SK-N-SH (cell line): ENCODE measurements around the gene DCTN4. TPM values are rescaled to one million over a fixed set of nuclear protein-coding genes. Genes with fewer than 3 reads are reported as not detected.

ENCODE experiments used
- CTCF ChIA-PET: fragments of 300-600, 350-600 bp; formaldehyde crosslinking; extraction: SDS; loops from one replicate; lab custom pipeline; 2021; lab: Yijun Ruan, JAX
- POLR2A ChIA-PET: fragments of 350-600 bp; sonication (Branson Sonifier 250); formaldehyde crosslinking; extraction: SDS; loops from one replicate; lab custom pipeline; 2020; ENCODE audit warnings: antibody characterized with exemption, inconsistent platforms; lab: Yijun Ruan, JAX
- DNase-seq: peaks from one replicate; pipeline ENCODE4 v3.0.0; 2012
- H2AFZ ChIP-seq: fragments of 200-600 bp; sonication (generic); 2 replicates; pipeline ENCODE4 v1.8.1; 2016; ENCODE audit warnings: antibody characterized with exemption, mild to moderate bottlenecking, low read depth
- H3F3A ChIP-seq: fragments of 200-600 bp; sonication (generic); replicated peaks from 2 replicates; pipeline ENCODE3; 2016; ENCODE audit warnings: antibody characterized with exemption, mild to moderate bottlenecking; ENCODE audit not compliant: insufficient read depth
- H3K27ac ChIP-seq, 2 experiments: fragments of 200-500 bp in 1 of 2; fragments of 200-600 bp in 1 of 2; sonication (Bioruptor generic) in 1 of 2; sonication (generic), shearing (Covaris generic) in 1 of 2; 2 replicates each; pipeline versions ENCODE4 v1.5.1 to v1.6.1; 2014 to 2016; ENCODE audit warnings: low read depth in 2 of 2, inconsistent platforms in 1 of 2, low read length in 1 of 2, mild to moderate bottlenecking in 1 of 2, mixed read lengths in 1 of 2
- H3K27me3 ChIP-seq: fragments of 200-600 bp; sonication (generic), shearing (Covaris generic); 2 replicates; pipeline ENCODE4 v1.6.1; 2016; ENCODE audit warnings: mixed run types; ENCODE audit not compliant: insufficient read depth
- H3K36me3 ChIP-seq, 2 experiments: fragments of 200-500 bp in 1 of 2; fragments of 200-600 bp in 1 of 2; sonication (Bioruptor generic) in 1 of 2; sonication (generic) in 1 of 2; replicated peaks in 1 of 2; 2 replicates each; pipeline versions ENCODE3 to v1.5.1; 2014 to 2016; ENCODE audit warnings: low read length in 1 of 2, mild to moderate bottlenecking in 1 of 2; ENCODE audit not compliant: insufficient read depth in 2 of 2, control insufficient read depth in 1 of 2
- H3K4me1 ChIP-seq, 2 experiments: fragments of 200-500 bp in 1 of 2; fragments of 200-600 bp in 1 of 2; sonication (Bioruptor generic) in 1 of 2; sonication (generic), shearing (Covaris generic) in 1 of 2; 2 replicates each; pipeline versions ENCODE4 v1.5.1 to v1.6.1; 2014 to 2016; ENCODE audit warnings: low read depth in 1 of 2, low read length in 1 of 2, mixed run types in 1 of 2; ENCODE audit not compliant: insufficient read depth in 2 of 2, control insufficient read depth in 1 of 2
- H3K4me2 ChIP-seq: fragments of 200-600 bp; sonication (generic), shearing (Covaris generic); 2 replicates; pipeline ENCODE4 v1.6.1; 2017; ENCODE audit warnings: mixed run types
- H3K4me3 ChIP-seq, 2 experiments: fragments of 200-500 bp in 1 of 2; fragments of 200-600 bp in 1 of 2; sonication (Bioruptor generic) in 1 of 2; sonication (generic), shearing (Covaris generic) in 1 of 2; 2 replicates each; pipeline versions ENCODE4 v1.5.1 to v1.8.1; 2014 to 2016; ENCODE audit warnings: low read depth in 2 of 2, inconsistent platforms in 1 of 2, low read length in 1 of 2, mild to moderate bottlenecking in 1 of 2, mixed read lengths in 1 of 2, moderate library complexity in 1 of 2
- H3K79me2 ChIP-seq: fragments of 200-600 bp; sonication (generic); 2 replicates; pipeline ENCODE4 v1.8.1; 2017; ENCODE audit warnings: mild to moderate bottlenecking; ENCODE audit not compliant: insufficient read depth
- H3K9ac ChIP-seq: fragments of 200-600 bp; sonication (generic); 2 replicates; pipeline ENCODE4 v1.6.1; 2017; ENCODE audit warnings: mixed run types
- H3K9me2 ChIP-seq: fragments of 200-600 bp; sonication (generic); 2 replicates; pipeline ENCODE4 v1.6.1; 2017; ENCODE audit warnings: mixed run types
- H3K9me3 ChIP-seq: fragments of 200-600 bp; sonication (generic); 2 replicates; pipeline ENCODE4 v1.6.1; 2017; ENCODE audit warnings: mixed run types, mild to moderate bottlenecking, moderate library complexity
- H4K20me1 ChIP-seq: fragments of 200-600 bp; sonication (generic); 2 replicates; pipeline ENCODE4 v1.6.1; 2017; ENCODE audit warnings: mild to moderate bottlenecking, mixed run types; ENCODE audit not compliant: insufficient read depth
- CHD2 ChIP-seq: fragments of 150-350 bp; IDR thresholded peaks from 2 replicates; pipeline ENCODE4 v1.6.1; 2018; ENCODE audit warnings: low read length; ENCODE audit not compliant: partially characterized antibody
- EP300 ChIP-seq, 2 experiments: IDR thresholded peaks; 2 replicates each; pipeline versions ENCODE4 v1.4.0 to v1.6.1; 2012; ENCODE audit warnings: borderline replicate concordance in 1 of 2, low read depth in 1 of 2, low read length in 1 of 2
- FOXJ3 ChIP-seq: sonication (generic); formaldehyde crosslinking; IDR thresholded peaks from 2 replicates; pipeline ENCODE4 v1.5.1; 2020; ENCODE audit warnings: mild to moderate bottlenecking, missing genetic modification reagents
- GATA2 ChIP-seq: sonication (generic); formaldehyde crosslinking; IDR thresholded peaks from 2 replicates; pipeline ENCODE4 v1.5.0; 2020; ENCODE audit warnings: mild to moderate bottlenecking, missing genetic modification reagents
- JUND ChIP-seq: IDR thresholded peaks from 2 replicates; pipeline ENCODE4 v1.4.0; 2012
- NFIC ChIP-seq: IDR thresholded peaks from 2 replicates; pipeline ENCODE4 v1.4.0; 2012; ENCODE audit warnings: borderline replicate concordance
- POLR2AphosphoS5 ChIP-seq: IDR thresholded peaks from 2 replicates; pipeline ENCODE4 v1.6.1; 2012; ENCODE audit warnings: low read depth, low read length
- RAD21 ChIP-seq: IDR thresholded peaks from 2 replicates; pipeline ENCODE4 v1.6.1; 2012; ENCODE audit warnings: mild to moderate bottlenecking, low read length
- RFX5 ChIP-seq: IDR thresholded peaks from 2 replicates; pipeline ENCODE4 v1.6.1; 2012; ENCODE audit warnings: mild to moderate bottlenecking, improper control_type of control experiment, low read length
- SMC3 ChIP-seq: IDR thresholded peaks from 2 replicates; pipeline ENCODE4 v1.6.1; 2012; ENCODE audit warnings: low read depth, low read length, improper control_type of control experiment
- TAF1 ChIP-seq: IDR thresholded peaks from 2 replicates; pipeline ENCODE4 v1.6.1; 2012; ENCODE audit warnings: low read depth, mild to moderate bottlenecking, low read length, moderate library complexity, borderline replicate concordance
- TCF12 ChIP-seq: IDR thresholded peaks from 2 replicates; pipeline ENCODE4 v1.4.0; 2012
- TEAD4 ChIP-seq: IDR thresholded peaks from 2 replicates; pipeline ENCODE4 v1.4.0; 2012; ENCODE audit warnings: mild to moderate bottlenecking, borderline replicate concordance; ENCODE audit not compliant: insufficient read depth
- USF1 ChIP-seq: IDR thresholded peaks from 2 replicates; pipeline ENCODE4 v1.4.0; 2012; ENCODE audit warnings: low read depth, borderline replicate concordance
- ZBTB33 ChIP-seq: IDR thresholded peaks from 2 replicates; pipeline ENCODE4 v1.4.0; 2012; ENCODE audit warnings: low read depth, borderline replicate concordance
- WGBS: methylation state at CpG from one replicate; pipeline ENCODE4 v1.1.6; 2017; ENCODE audit warnings: low lambda C conversion rate; 5-methylcytosine and 5-hydroxymethylcytosine counted together
- polyA plus RNA-seq, 3 experiments: library from polyadenylated mRNA; depleted of rRNA; stranded (reverse); fragments of >200 nt; gene quantifications; 2 replicates each; pipeline ENCODE4 v1.2.3, GENCODE V29; 2012
- TF ChIP-seq, protein P1 (sequence below): IDR thresholded peaks from 2 replicates; pipeline ENCODE4 v1.4.0; 2012; ENCODE audit warnings: low read depth
- TF ChIP-seq, protein P2 (sequence below): IDR thresholded peaks from 2 replicates; pipeline ENCODE4 v1.6.1; 2012; ENCODE audit warnings: mild to moderate bottlenecking, low read depth, low read length, moderate library complexity
- TF ChIP-seq, protein P3 (sequence below): fragments of 150-350 bp; IDR thresholded peaks from 2 replicates; pipeline ENCODE4 v1.6.1; 2016; ENCODE audit warnings: mild to moderate bottlenecking, low read depth, low read length

DCTN4 gene
- polyA plus RNA-seq, 1 of the 3 experiments (the other 2 are of a cell fraction) = 22.8 TPM

DNA sequence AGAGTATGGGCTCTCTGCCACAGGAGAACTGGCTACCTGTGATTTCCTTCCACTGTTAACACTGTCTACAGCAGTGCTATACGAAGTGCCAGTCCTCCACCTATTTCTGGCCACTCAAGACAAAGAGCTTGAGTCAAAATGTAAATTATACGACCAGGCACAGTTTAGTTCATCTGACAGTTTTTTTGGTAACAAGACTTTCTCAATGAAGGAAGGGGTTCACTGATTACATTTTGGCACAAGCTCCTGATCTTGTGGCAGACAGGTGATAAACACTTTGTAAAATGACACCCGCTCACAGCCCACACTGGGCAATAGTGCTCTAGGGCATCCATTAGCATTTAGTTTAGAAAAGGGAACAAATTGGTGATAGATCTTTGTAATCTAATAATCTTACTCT, 66.5 kb downstream of the DCTN4 start (continued):
- TF ChIP-seq, protein P1, sequence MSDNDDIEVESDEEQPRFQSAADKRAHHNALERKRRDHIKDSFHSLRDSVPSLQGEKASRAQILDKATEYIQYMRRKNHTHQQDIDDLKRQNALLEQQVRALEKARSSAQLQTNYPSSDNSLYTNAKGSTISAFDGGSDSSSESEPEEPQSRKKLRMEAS = no peak
- TF ChIP-seq, protein P2, sequence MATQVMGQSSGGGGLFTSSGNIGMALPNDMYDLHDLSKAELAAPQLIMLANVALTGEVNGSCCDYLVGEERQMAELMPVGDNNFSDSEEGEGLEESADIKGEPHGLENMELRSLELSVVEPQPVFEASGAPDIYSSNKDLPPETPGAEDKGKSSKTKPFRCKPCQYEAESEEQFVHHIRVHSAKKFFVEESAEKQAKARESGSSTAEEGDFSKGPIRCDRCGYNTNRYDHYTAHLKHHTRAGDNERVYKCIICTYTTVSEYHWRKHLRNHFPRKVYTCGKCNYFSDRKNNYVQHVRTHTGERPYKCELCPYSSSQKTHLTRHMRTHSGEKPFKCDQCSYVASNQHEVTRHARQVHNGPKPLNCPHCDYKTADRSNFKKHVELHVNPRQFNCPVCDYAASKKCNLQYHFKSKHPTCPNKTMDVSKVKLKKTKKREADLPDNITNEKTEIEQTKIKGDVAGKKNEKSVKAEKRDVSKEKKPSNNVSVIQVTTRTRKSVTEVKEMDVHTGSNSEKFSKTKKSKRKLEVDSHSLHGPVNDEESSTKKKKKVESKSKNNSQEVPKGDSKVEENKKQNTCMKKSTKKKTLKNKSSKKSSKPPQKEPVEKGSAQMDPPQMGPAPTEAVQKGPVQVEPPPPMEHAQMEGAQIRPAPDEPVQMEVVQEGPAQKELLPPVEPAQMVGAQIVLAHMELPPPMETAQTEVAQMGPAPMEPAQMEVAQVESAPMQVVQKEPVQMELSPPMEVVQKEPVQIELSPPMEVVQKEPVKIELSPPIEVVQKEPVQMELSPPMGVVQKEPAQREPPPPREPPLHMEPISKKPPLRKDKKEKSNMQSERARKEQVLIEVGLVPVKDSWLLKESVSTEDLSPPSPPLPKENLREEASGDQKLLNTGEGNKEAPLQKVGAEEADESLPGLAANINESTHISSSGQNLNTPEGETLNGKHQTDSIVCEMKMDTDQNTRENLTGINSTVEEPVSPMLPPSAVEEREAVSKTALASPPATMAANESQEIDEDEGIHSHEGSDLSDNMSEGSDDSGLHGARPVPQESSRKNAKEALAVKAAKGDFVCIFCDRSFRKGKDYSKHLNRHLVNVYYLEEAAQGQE = no peak
- TF ChIP-seq POLR2AphosphoS5 (no peak), RFX5 (no peak), FOXJ3 (CRISPR knock-in tag) (no peak)
- TF ChIP-seq, all 33 proteins: peak for 0

- Histone ChIP-seq H3K9me3 (no peaks in the 10 kb centered on the region), H2AFZ (no peak overlapping the region), H3K27me3 (no peaks in the 10 kb centered on the region), H3K4me3 (no peak overlapping the region), H3K4me1 (no peaks in the 10 kb centered on the region), H3K9me2 (no peaks in the 10 kb centered on the region), H3F3A (peaks cover 26% of the 10 kb centered on the region), H3K9ac (no peak overlapping the region), H3K36me3 (peaks cover 48 to 57% of the 10 kb centered on the region in 2 experiments), H3K4me2 (no peak overlapping the region), H4K20me1 (peaks cover 29% of the 10 kb centered on the region), H3K27ac (no peak overlapping the region), H3K79me2 (no peaks in the 10 kb centered on the region)
- WGBS = 96% methylated on average over 6 of the region's 6 CpGs
- no peak for DNase-seq
- ChIA-PET POLR2A (no interaction called here), CTCF (interaction anchor here (1.6 to 2.6 kb wide), 2 partner anchors 9 to 10 kb away, joined by 3 to 8 read pairs; partner anchors contain the start of gene RBM22)
- no peak for TF ChIP-seq CHD2
- no peak for TF ChIP-seq FOXJ3 (CRISPR knock-in tag)
- TF ChIP-seq NFIC = no peak
- TF ChIP-seq, protein P2 = no peak
- no peak for TF ChIP-seq EP300 (IDR thresholded peaks at IDR 0.05; ENCODE audit: borderline replicate concordance in 1 of 2, low read depth in 1 of 2, low read length in 1 of 2)
- no peak for TF ChIP-seq POLR2AphosphoS5
- no peak for TF ChIP-seq TAF1
- no peak for TF ChIP-seq TCF12
- TF ChIP-seq, protein P3, sequence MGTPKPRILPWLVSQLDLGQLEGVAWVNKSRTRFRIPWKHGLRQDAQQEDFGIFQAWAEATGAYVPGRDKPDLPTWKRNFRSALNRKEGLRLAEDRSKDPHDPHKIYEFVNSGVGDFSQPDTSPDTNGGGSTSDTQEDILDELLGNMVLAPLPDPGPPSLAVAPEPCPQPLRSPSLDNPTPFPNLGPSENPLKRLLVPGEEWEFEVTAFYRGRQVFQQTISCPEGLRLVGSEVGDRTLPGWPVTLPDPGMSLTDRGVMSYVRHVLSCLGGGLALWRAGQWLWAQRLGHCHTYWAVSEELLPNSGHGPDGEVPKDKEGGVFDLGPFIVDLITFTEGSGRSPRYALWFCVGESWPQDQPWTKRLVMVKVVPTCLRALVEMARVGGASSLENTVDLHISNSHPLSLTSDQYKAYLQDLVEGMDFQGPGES = no peak
- TF ChIP-seq TEAD4 = no peak
- TF ChIP-seq GATA2 (CRISPR knock-in tag) = no peak
- no peak for TF ChIP-seq SMC3
- TF ChIP-seq RFX5 = no peak
- TF ChIP-seq RAD21 = no peak
- TF ChIP-seq ZBTB33 = no peak
- no peak for TF ChIP-seq JUND
- TF ChIP-seq, protein P1 = no peak
- TF ChIP-seq USF1 = no peak
These were observed 68.1 kb downstream of the DCTN4 start for GRCh38 chr5:150690760-150691159.
